NOMO-1 (cell line): ENCODE data around the gene PCCA.
A peak's percentile ranks its signal among the peaks of the same experiment; 100 is the strongest.
"Not testable (repeated sequence)": the region's sequence is repeated elsewhere in the genome, so short reads cannot be mapped to it uniquely, and the experiment has no call there.

Source experiments
- DNase-seq, 2 experiments: peaks; one replicate each; lab custom pipeline; 2025; ENCODE audit not compliant: unreplicated experiment in 2 of 2; lab: John Stamatoyannopoulos, UW

PCCA gene

DNA sequence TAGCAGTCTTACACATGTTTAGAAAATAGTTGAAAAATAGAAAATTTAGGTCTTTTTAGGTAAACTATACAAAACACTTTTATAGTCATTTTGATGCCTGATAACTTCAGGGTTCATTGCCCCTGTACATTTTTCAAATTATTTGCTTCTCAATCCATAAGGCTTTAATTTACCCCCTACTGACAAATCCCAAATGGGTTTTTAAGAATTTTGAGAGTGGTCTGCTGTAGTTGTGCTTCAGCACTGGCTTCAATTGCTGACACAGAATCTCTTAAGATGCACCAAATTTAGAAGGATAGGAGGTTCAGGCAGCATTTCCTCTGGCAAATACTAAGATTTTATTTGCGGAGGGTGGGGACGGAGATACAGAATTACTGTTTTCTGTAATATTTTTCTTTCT lies 89.4 kb downstream of the PCCA start:
- DNase-seq: no peak

- DNase-seq: no peak
Observed at GRCh38 chr13:100179276-100179675, 90.4 kb downstream of the PCCA start.

- DNase-seq: peak; percentile 24 to 30
Observed at GRCh38 chr13:100182900-100183490, 94.1 kb downstream of the PCCA start.

DNA sequence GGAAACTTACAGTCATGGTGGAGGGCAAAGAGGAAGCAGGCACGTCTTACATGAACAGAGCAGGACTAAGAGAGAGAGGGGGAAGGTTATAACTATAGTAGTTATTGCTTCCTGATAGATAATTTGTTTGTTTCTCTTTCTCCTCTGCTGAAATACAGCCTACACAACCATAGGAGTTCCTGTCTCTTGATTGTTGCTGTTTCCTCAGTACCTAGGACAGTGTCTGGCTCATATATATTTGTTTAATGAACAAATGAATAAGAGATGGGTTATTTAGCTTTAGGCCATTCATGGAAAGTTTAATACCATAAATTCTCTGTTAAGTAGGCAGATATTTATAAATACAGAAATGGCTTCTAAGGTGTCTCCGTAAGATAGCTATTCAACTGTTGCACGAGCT lies 95.2 kb downstream of the PCCA start:
- peak in 1 of 2 experiments; percentile 6 for DNase-seq

GRCh38 chr13:100195568-100195967 lies 106.7 kb downstream of the PCCA start:
- DNase-seq: no peak

DNA sequence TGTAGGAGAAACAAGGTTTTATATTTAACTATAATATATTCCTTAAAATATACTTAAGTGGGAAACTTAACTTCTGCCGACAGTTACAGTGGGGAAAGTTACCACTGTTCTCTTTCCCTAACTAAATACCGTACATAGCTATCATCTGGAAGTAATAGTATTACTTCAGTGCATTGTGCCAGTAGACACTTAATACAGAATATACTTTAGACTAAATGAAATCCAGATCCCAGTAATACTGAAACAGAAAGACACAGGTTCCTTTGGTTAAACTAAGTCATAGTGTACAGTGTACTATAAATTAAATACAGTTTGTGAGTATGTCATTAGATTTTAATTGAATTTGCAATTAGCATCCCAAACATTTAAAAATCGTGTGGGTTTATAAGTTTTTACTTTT lies 107.5 kb downstream of the PCCA start:
- DNase-seq: no peak

DNA sequence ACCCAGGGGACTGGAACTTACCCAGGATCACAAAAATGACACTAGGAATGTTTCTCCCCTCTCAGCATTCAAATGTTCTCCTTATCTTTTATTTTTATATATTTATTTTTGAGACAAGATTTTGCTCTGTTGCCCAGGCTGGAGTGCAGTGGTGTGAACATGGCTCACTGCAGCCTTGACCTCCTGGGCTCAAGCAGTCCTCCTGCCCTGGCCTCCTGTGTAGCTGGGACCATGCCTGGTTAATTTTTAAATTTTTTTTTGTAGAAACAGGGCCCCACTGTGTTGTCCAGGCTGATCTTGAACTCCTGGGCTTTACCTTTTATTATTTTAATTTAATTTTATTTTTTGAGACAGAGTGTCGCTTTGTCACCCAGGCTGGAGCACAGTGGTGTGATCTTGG lies 108.2 kb downstream of the PCCA start:
- no peak for DNase-seq

DNA sequence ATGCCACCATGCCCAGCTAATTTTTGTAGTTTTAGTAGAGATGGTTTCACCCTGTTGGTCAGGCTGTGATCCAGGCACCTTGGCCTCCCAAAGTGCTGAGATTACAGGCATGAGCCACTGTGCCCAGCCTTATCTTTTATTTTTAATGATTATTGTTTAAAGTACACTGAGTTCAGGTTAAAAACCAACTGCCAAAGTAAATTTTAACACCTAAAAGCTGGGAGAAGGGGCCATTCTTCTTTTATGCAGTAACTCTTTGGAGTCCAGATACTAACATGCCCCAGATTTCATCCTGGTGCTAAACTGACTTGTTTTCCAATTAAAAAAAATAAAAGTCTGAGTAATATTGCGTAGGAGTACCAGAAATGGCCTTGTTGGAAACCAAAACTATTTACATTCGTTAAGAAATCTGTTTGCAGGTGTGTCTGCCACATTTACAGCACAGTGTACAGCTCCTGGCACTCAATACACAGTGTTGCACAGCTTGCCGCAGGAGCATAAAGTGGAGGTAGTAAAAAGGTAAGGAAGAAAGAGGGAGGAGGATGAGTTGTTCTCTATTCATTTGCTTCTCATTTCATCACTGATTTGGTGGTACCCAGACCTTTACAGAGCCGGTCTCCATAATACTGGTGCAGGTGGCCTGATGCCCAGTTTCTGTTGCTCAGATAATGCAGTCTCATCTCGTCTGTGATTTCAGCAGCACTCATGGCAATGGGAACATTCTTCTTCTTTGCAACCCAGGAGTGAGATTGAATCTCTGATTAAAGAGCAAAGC lies 108.9 kb downstream of the PCCA start:
- DNase-seq: no peak

- peak in 1 of 2 experiments; percentile 74 for DNase-seq
Observed at GRCh38 chr13:100203696-100204367, 114.9 kb downstream of the PCCA start.

- no peak for DNase-seq
Observed at GRCh38 chr13:100208002-100208401, 119.1 kb downstream of the PCCA start.

- no peak for DNase-seq
Observed at GRCh38 chr13:100208626-100209025, 119.7 kb downstream of the PCCA start.

DNA sequence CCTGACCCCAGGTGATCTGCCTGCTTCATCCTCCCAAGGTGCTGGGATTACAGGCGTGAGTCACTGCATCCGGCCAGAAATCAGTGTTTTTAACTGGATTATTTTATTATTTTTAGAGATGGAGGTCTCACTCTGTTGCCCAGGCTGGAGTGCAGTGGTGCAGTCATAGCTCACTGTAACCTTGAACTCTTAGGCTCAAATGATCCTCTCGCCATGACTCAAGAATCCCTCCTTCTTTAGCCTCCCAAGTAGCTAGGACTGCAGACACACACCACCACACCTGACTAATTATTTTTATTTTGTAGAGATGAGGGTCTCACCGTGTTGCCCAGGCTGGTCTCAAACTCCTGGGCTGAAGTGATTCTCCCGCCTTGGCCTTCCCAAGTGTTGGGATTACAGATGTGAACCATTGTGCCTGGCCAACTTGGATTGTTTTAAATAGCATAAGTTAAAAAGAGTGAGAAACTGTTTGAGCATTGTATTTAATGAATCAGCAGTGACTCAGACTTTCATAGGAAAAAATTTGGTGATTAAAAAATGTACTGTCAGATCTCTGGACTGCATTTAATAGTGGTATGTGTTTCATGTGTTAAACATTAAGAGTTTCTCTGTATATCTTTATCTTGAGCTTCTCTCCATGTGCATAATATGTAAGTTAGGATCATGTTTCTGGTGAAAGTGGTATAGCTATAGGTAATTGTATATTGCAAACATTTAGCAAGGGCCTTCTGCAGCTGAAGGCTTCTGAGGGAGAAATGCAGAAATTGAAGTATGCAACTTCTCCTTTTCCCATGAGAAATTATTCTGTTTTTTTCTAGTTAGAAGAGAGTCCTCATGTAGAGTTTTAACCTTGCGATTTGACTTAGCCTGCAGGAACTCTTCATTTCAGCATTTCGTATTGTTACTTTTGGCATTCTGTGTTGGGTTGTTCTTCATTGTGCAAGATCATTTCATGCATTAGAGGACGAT lies 121.2 kb downstream of the PCCA start:
- DNase-seq: peak; percentile 27 to 52

DNA sequence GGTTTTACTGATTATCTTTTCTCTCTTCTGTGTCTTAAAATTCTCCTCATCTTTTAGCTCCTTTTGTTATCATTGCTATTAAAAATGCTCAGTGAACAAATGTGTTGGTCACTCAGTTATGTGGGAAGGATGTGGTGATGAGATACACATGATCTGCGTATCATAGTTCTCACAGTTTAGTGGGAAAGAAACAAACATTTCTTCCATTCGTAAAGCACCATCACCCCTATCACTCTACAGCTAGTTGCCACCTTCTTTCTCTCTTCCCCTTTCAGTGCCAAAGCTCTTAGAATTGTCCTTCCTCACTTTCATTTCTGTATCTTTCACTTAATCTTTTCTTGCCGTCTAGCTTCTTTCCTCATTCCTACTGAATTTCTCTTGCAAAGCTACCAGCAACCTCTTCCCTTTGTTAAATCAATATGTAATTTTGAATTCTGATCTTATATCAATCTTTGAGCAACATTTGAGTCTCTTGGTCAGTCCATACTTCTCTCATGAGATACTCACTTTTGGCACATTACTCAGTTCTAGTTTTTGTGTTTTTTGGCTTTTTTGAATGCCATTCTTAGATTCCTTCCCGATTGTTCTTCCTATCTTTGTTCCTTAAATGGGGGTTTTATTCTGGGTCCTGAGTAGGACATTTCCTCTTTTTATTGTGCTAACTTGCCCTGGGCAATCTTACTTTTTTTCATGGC lies 122.3 kb downstream of the PCCA start:
- peak; percentile 14 to 64 for DNase-seq

DNA sequence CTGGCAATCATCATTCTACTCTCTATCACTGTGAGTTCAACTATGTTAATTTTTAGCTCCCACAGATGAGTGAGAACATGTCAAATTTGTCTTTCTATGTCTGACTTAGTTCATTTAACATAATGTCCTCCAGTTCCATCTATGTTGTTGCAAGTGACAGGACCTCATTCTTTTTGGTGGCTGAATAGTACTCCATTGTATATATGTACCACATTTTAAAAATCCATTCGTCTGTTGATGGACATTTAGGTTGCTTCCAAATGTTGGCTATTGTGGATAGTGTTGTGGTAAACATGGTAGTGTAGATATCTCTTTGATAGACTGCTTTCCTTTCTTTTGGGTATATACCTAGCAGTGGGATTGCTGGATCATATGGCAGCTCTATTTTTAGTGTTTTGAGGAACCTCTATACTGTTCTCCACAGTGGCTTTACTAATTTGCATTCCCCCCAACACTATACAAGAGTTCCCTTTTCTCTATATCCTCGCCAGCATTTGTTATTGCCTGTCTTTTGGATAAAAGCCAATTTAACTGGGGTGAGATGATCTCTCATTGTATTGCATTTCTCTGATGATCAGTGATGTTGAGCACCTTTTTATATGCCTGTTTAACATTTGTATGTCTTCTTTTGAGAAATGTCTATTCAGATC lies 124.1 kb downstream of the PCCA start:
- DNase-seq: peak in 1 of 2 experiments; percentile 17

DNA sequence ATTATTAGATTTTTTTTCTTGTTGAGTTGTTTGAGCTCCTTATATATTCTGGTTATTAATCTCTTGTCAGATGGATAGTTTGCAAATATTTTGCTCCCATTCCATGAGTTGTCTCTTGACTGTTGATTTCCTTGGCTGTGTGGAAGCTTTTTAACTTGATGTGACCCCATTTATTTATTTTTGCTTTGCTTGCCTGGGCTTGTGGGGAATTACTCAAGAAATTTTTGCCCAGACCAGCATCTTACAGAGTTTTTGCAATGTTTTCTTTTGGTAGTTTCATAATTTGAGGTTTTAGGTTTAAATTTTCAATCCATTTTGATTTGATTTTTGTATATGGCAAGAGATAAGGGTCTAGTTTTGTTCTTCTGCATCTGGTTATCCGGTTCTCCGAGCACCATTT lies 124.7 kb downstream of the PCCA start:
- DNase-seq: no peak

GRCh38 chr13:100214886-100215285 lies 126.0 kb downstream of the PCCA start:
- no peak for DNase-seq

GRCh38 chr13:100221166-100221565 lies 132.3 kb downstream of the PCCA start:
- DNase-seq: no peak

DNA sequence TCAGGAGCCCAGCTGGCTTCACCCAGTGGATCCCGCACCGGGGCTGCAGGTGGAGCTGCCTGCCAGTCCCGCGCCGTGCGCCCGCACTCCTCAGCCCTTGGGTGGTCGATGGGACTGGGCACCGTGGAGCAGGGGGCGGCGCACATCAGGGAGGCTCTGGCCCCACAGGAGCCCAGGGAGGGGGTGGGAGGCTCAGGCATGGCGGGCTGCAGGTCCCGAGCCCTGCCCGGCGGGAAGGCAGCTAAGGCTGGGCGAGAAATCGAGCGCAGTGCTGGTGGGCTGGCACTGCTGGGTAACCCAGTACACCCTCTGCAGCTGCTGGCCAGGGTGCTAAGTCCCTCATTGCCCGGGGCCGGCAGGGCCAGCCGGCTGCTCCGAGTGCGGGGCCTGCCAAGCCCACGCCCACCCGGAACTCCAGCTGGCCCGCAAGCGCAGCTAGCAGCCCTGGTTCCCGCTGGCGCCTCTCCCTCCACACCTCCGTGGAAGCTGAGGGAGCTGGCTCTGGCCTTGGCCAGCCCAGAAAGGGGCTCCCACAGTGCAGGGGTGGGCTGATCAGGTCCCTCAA lies 135.2 kb downstream of the PCCA start:
- not testable (repeated sequence) for DNase-seq

DNA sequence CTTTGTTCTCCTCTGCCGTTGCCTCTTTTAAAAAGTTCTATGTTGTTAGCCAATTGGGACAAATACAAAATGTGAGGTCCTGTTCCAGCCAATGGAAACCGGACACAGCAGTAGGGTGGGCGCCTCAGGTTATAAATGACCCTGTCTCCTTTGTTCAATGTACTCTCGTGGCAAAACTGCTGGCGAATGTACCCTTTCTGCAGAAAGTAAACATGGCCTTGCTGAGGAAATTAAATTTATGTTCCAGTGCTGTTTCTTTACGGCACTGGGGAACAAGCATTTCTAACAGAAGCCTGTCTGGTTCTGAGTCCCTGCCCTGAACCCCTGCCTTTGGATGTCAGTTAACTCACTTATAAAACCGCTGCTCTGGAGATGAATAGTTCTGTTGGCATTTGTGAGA lies 140.7 kb downstream of the PCCA start:
- DNase-seq: no peak
